ENCODE results near the gene CELF3. TPM values are rescaled to one million over a fixed set of nuclear protein-coding genes. Genes with fewer than 3 reads are reported as not detected.

Gene CELF3
- total RNA-seq, 1 experiment from 2014 or later = 0.42 TPM

DNA sequence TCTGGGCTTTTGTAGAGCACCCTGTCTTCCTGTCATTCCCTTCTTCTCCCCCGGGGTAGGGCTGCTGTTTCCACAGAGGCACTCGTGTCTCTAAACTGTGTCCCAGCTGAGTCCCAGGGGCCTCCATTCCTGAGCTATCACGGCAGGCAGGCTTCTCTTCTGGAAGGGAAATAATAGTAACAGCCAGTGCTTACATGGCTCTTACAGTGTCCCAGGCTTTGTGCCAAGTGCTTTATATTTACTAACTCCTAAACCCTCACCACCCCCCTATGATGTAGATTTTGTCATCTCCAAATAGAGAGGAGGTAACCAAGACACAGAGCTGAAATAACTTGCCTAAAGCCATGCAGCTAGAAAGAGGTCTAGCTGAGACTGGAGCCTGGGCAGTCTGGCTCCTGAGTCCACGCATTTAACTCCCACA is 1.4 kb upstream of the CELF3 start:
- ATAC-seq (no peak), DNase-seq (ENCODE audit: low spot score) (no peak)
- Mint-ChIP-seq H3K27me3 (ENCODE audit: low read depth) (peaks cover 69% of the 10 kb centered on the region), H3K4me1 (peaks cover 31% of the 10 kb centered on the region), H3K36me3 (no peaks in the 10 kb centered on the region), H3K27ac (no peak overlapping the region), H3K9me3 (no peaks in the 10 kb centered on the region), H3K4me3 (0 out of 2 replicates have a peak overlapping the region, but pooled peaks have one; percentile 71)
- POLR2A ChIA-PET = no interaction called here
- no peak for TF ChIP-seq NR3C1 (CRISPR knock-in tag; conservative IDR thresholded peaks at IDR 0.05; ENCODE audit: low read depth)
- TF ChIP-seq, protein P1, sequence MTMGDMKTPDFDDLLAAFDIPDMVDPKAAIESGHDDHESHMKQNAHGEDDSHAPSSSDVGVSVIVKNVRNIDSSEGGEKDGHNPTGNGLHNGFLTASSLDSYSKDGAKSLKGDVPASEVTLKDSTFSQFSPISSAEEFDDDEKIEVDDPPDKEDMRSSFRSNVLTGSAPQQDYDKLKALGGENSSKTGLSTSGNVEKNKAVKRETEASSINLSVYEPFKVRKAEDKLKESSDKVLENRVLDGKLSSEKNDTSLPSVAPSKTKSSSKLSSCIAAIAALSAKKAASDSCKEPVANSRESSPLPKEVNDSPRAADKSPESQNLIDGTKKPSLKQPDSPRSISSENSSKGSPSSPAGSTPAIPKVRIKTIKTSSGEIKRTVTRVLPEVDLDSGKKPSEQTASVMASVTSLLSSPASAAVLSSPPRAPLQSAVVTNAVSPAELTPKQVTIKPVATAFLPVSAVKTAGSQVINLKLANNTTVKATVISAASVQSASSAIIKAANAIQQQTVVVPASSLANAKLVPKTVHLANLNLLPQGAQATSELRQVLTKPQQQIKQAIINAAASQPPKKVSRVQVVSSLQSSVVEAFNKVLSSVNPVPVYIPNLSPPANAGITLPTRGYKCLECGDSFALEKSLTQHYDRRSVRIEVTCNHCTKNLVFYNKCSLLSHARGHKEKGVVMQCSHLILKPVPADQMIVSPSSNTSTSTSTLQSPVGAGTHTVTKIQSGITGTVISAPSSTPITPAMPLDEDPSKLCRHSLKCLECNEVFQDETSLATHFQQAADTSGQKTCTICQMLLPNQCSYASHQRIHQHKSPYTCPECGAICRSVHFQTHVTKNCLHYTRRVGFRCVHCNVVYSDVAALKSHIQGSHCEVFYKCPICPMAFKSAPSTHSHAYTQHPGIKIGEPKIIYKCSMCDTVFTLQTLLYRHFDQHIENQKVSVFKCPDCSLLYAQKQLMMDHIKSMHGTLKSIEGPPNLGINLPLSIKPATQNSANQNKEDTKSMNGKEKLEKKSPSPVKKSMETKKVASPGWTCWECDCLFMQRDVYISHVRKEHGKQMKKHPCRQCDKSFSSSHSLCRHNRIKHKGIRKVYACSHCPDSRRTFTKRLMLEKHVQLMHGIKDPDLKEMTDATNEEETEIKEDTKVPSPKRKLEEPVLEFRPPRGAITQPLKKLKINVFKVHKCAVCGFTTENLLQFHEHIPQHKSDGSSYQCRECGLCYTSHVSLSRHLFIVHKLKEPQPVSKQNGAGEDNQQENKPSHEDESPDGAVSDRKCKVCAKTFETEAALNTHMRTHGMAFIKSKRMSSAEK (CRISPR knock-in tag; IDR thresholded peaks at IDR 0.05; ENCODE audit: borderline replicate concordance) = no peak
- no peak for TF ChIP-seq NR2C2 (CRISPR knock-in tag; IDR thresholded peaks at IDR 0.05)
- no peak for TF ChIP-seq ZBTB21 (CRISPR knock-in tag; IDR thresholded peaks at IDR 0.05; ENCODE audit: borderline replicate concordance)
- CTCF ChIA-PET = interaction anchor here (3.4 to 3.9 kb wide), 3 partner anchors 10 to 124 kb away, joined by 17 to 48 read pairs (median 44); no protein-coding TSS in a partner anchor

DNA sequence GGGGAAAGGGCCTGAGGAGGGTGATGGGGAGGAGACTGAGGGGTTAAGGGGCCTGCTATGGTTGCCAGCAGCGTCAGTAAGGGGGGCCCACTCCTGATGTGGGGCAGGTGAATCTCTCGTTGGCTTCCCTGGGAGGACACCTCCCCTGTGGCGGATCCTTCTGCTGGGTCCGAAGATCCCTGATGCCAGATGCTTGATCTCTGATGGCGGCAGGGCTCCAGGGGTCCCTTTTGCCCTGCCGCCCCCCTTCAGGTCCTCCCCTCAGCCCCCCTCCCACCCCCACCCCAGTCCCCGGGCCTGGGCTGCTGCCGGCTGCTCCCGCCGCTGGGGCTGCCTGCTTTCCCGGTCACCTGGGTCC is 219 bp downstream of the CELF3 start:
- H3K27me3 Mint-ChIP-seq (ENCODE audit: low read depth) = peaks cover 58% of the 10 kb centered on the region
- peaks cover 27% of the 10 kb centered on the region for H3K4me1 Mint-ChIP-seq
- no peak overlapping the region for H3K27ac Mint-ChIP-seq
- ChIA-PET CTCF (interaction anchor here (0.6 to 3.9 kb wide), 18 partner anchors 8 to 321 kb away, joined by 3 to 48 read pairs (median 4); partner anchors contain the start of genes CGN and SNX27), POLR2A (interaction anchor here (0.6 to 2.1 kb wide), 5 partner anchors 12 to 123 kb away, joined by 3 to 7 read pairs (median 4); partner anchors contain the start of genes C2CD4D, MRPL9 and TDRKH)
- no peak for TF ChIP-seq OVOL2 (CRISPR knock-in tag; IDR thresholded peaks at IDR 0.05; ENCODE audit: borderline replicate concordance)
- TF ChIP-seq, protein P2, sequence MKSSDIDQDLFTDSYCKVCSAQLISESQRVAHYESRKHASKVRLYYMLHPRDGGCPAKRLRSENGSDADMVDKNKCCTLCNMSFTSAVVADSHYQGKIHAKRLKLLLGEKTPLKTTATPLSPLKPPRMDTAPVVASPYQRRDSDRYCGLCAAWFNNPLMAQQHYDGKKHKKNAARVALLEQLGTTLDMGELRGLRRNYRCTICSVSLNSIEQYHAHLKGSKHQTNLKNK (CRISPR knock-in tag; IDR thresholded peaks at IDR 0.05) = no peak
- peak overlapping the region; percentile 75 for H3K4me3 Mint-ChIP-seq
- H3K9me3 Mint-ChIP-seq = no peaks in the 10 kb centered on the region
- no peaks in the 10 kb centered on the region for H3K36me3 Mint-ChIP-seq
- no peak for ATAC-seq
- DNase-seq (ENCODE audit: low spot score) = no peak

DNA sequence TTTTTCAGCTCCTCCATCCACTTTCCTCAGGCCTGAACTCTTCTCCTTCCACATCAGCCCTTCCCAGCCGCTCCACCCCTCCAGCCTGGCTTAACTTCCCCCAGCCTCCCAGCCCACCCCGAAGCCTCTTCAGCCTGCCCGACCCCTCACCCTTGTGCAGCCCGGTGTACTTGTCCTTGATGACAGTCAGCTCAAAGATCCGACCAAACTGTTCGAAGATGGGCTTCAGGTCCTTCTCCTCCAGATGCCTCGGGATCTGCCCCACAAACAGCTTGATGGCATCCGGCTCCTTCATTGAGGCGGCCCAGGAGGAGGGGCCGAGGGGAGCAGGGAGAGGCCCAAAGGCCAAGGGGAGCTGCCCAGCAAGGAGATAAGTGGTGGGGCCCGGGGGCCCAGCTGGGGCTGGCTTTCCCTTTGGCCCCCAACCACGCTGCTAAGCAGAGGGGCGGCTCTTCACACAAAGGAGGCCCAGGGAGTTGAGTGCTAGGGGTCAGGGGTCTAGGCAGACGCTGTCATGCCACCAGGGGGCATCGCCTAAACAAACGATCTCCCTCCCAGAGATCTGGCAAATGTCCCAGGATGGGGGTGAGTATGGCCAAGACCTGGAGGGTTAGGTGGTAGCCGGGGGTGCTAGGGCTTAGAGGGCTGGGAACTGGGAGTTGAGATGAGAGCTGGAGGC is 738 bp downstream of the CELF3 start:
- CTCF ChIA-PET = interaction anchor here (0.7 to 3.9 kb wide), 18 partner anchors 8 to 288 kb away, joined by 3 to 48 read pairs (median 4); partner anchors contain the start of genes CGN and SNX27
- peak overlapping the region; percentile 75 for H3K4me3 Mint-ChIP-seq
- no peak overlapping the region for H3K27ac Mint-ChIP-seq
- no peaks in the 10 kb centered on the region for H3K9me3 Mint-ChIP-seq
- peaks cover 54% of the 10 kb centered on the region for H3K27me3 Mint-ChIP-seq (ENCODE audit: low read depth)
- POLR2A ChIA-PET = interaction anchor here (0.6 to 2.1 kb wide), 4 partner anchors 13 to 205 kb away, joined by 3 to 7 read pairs (median 4); partner anchors contain the start of genes C2CD4D, CGN and TDRKH
- peak; percentile 67 for DNase-seq (ENCODE audit: low spot score)
- TF ChIP-seq IRF2 (CRISPR knock-in tag; IDR thresholded peaks at IDR 0.05; ENCODE audit: borderline replicate concordance, low read depth) (no peak), ZNF423 (CRISPR knock-in tag; IDR thresholded peaks at IDR 0.05) (peak; percentile 67; the same call in 1 of the 2 replicates), NFE2L1 (CRISPR knock-in tag; IDR thresholded peaks at IDR 0.05) (no peak), ELF4 (CRISPR knock-in tag; IDR thresholded peaks at IDR 0.05; ENCODE audit: low read depth) (no peak), ZNF396 (CRISPR knock-in tag; IDR thresholded peaks at IDR 0.05; ENCODE audit: borderline replicate concordance) (no peak), ZNF416 (CRISPR knock-in tag; IDR thresholded peaks at IDR 0.05) (no peak), CREM (CRISPR knock-in tag; IDR thresholded peaks at IDR 0.05) (no peak), ZNF671 (CRISPR knock-in tag; IDR thresholded peaks at IDR 0.05) (no peak), ZNF138 (CRISPR knock-in tag; conservative IDR thresholded peaks at IDR 0.05) (no peak)
- TF ChIP-seq, protein P3, sequence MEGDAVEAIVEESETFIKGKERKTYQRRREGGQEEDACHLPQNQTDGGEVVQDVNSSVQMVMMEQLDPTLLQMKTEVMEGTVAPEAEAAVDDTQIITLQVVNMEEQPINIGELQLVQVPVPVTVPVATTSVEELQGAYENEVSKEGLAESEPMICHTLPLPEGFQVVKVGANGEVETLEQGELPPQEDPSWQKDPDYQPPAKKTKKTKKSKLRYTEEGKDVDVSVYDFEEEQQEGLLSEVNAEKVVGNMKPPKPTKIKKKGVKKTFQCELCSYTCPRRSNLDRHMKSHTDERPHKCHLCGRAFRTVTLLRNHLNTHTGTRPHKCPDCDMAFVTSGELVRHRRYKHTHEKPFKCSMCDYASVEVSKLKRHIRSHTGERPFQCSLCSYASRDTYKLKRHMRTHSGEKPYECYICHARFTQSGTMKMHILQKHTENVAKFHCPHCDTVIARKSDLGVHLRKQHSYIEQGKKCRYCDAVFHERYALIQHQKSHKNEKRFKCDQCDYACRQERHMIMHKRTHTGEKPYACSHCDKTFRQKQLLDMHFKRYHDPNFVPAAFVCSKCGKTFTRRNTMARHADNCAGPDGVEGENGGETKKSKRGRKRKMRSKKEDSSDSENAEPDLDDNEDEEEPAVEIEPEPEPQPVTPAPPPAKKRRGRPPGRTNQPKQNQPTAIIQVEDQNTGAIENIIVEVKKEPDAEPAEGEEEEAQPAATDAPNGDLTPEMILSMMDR (IDR thresholded peaks at IDR 0.05) = peak; percentile 51; the same call in 1 of the 2 replicates
- ATAC-seq = peak; percentile 68
- peaks cover 25% of the 10 kb centered on the region for H3K4me1 Mint-ChIP-seq
- no peaks in the 10 kb centered on the region for H3K36me3 Mint-ChIP-seq
